GM12878 (cell line): ENCODE results near the gene CLEC18B. TPM values are rescaled to one million over a fixed set of nuclear protein-coding genes. Genes with fewer than 3 reads are reported as not detected.
"Not testable (repeated sequence)": the region's sequence is repeated elsewhere in the genome, so short reads cannot be mapped to it uniquely, and the experiment has no call there.

ENCODE experiments used
- ATAC-seq: fragments of 200-7000 bp; cut with Tn5 transposase; 3 replicates; pipeline ENCODE4 v1.9.1; 2020; ENCODE audit warnings: mild to moderate bottlenecking, moderate library complexity
- BruUV-seq: library from RNA; stranded (reverse); fragments of 400-500 nt; replicated peaks from 2 replicates; lab custom pipeline; 2021; lab: Mats Ljungman, UMichigan
- CTCF ChIA-PET: fragments of 300-600 bp; sonication (Branson Sonifier 250); formaldehyde crosslinking; extraction: SDS; loops from one replicate; lab custom pipeline; 2021; ENCODE audit warnings: inconsistent platforms; lab: Yijun Ruan, JAX
- POLR2A ChIA-PET: fragments of 350-600 bp; formaldehyde crosslinking; extraction: SDS; loops from one replicate; lab custom pipeline; 2021; ENCODE audit warnings: inconsistent platforms; lab: Charles Lee
- RAD21 ChIA-PET: fragments of 300-600 bp; sonication (Branson Sonifier 250); formaldehyde crosslinking; loops from one replicate; lab custom pipeline; 2023; ENCODE audit warnings: antibody characterized with exemption; ENCODE audit not compliant: unreplicated experiment; lab: Charles Lee
- SMC1A ChIA-PET: fragments of 300-600 bp; sonication (Branson Sonifier 250); formaldehyde crosslinking; loops from one replicate; lab custom pipeline; 2023; ENCODE audit not compliant: unreplicated experiment, uncharacterized antibody; lab: Charles Lee
- DNase-seq: peaks from one replicate; pipeline ENCODE4 v3.0.0-alpha.2; 2011; ENCODE audit warnings: low read depth, low spot score
- FAIRE-seq: peaks from 3 replicates; lab custom pipeline; 2011; peaks lifted over from hg19 to GRCh38; lab: Jason Lieb, UNC
- H2AFZ ChIP-seq: 2 replicates; pipeline ENCODE4 v1.6.0; 2011; ENCODE audit warnings: low read depth, low read length, control low read depth; ENCODE audit not compliant: control insufficient read depth
- H3K27ac ChIP-seq: 2 replicates; pipeline ENCODE4 v1.5.1; 2011; ENCODE audit warnings: control low read depth; ENCODE audit not compliant: control insufficient read depth, insufficient read depth
- H3K27me3 ChIP-seq, 2 experiments: replicated peaks in 1 of 2; 2 replicates each; pipeline versions ENCODE4 v1.6.0 to v1.6.1; 2011; ENCODE audit warnings: low read length in 1 of 2; ENCODE audit not compliant: control insufficient read depth in 2 of 2, insufficient read depth in 2 of 2
- H3K36me3 ChIP-seq, 2 experiments: 2 replicates each; pipeline ENCODE4 v1.5.1; 2011; ENCODE audit warnings: low read length in 1 of 2; ENCODE audit not compliant: control insufficient read depth in 2 of 2, insufficient read depth in 2 of 2
- H3K4me1 ChIP-seq: 2 replicates; pipeline ENCODE4 v1.6.1; 2011; ENCODE audit warnings: mild to moderate bottlenecking, low read length, moderate library complexity, mixed read lengths; ENCODE audit not compliant: control insufficient read depth, insufficient read depth
- H3K4me2 ChIP-seq: 2 replicates; pipeline ENCODE4 v1.6.0; 2011; ENCODE audit warnings: control low read depth; ENCODE audit not compliant: control insufficient read depth, insufficient read depth
- H3K4me3 ChIP-seq: fragments of 200-600 bp; sonication (generic); 2 replicates; pipeline ENCODE4 v1.5.1; 2016
- H3K79me2 ChIP-seq: 2 replicates; pipeline ENCODE4 v1.6.0; 2011; ENCODE audit warnings: low read length; ENCODE audit not compliant: control insufficient read depth, insufficient read depth
- H3K9ac ChIP-seq: 2 replicates; pipeline ENCODE4 v1.8.0; 2011; ENCODE audit warnings: low read length, control low read depth, mixed read lengths; ENCODE audit not compliant: control insufficient read depth, insufficient read depth
- H3K9me3 ChIP-seq: replicated peaks from 3 replicates; pipeline ENCODE4 v1.5.1; 2011; ENCODE audit warnings: mild to moderate bottlenecking, low read length; ENCODE audit not compliant: control insufficient read depth, insufficient read depth
- H4K20me1 ChIP-seq: 2 replicates; pipeline ENCODE4 v1.6.0; 2011; ENCODE audit not compliant: control insufficient read depth, insufficient read depth
- WGBS: methylation state at CpG from one replicate; pipeline ENCODE4 v1.1.6; 2016; ENCODE audit warnings: low lambda C conversion rate; ENCODE audit not compliant: insufficient replicate concordance, insufficient coverage; ENCODE audit errors: missing lambda C conversion rate; 5-methylcytosine and 5-hydroxymethylcytosine counted together
- in situ Hi-C: fragments of 300-500 bp; cut with MboI; formaldehyde crosslinking; loops from 9 replicates; pipeline ENCODE4 v1.14.3; 2018; ENCODE audit warnings: mixed read lengths
- intact Hi-C: fragments of 100-400 bp; cut with micrococcal nuclease; formaldehyde crosslinking; loops from one replicate; pipeline ENCODE4 v1.14.2; 2022; ENCODE audit not compliant: unreplicated experiment
- polyA plus RNA-seq, 11 experiments: library from polyadenylated mRNA; depleted of rRNA in 4 of 11; unstranded in 6 of 11; stranded (reverse) in 5 of 11; fragments of >200 nt; fragmentation: Nextera tagmentation in 4 of 11; fragmentation: Illumina TruSeq in 1 of 11; extraction: Ambion mirVana in 4 of 11; extraction: Trizol in 1 of 11; gene quantifications; 1 replicate in 1 of 11; 2 replicates in 10 of 11; pipeline versions ENCODE4 v1.2.1 to v1.2.3, GENCODE V29; 2011 to 2016; ENCODE audit warnings: inconsistent platforms in 2 of 11, missing spikeins in 2 of 11, low read depth in 1 of 11
- total RNA-seq, 4 experiments: library from RNA; depleted of rRNA in 3 of 4; stranded (reverse); fragments of >200 nt in 3 of 4; fragmentation: Illumina TruSeq in 1 of 4; extraction: Trizol in 1 of 4; gene quantifications; 2 replicates each; pipeline versions ENCODE4 v1.2.1 to v1.2.3, GENCODE V29; 2013 to 2021

Gene CLEC18B
- total and polyA plus RNA-seq, 10 of the 15 experiments (the other 5 are each of a cell fraction or from before 2014, with no cell fraction given): 0.03 to 0.32 (median 0.18) TPM; not detected in 6

GRCh38 chr16:74409185-74409981, 11.9 kb downstream of the CLEC18B start:
- H3K4me1 ChIP-seq, BruUV-seq, intact Hi-C loops, H3K27ac ChIP-seq, H3K4me2 ChIP-seq, H4K20me1 ChIP-seq, POLR2A ChIA-PET, FAIRE-seq, DNase-seq, CTCF ChIA-PET, H3K9me3 ChIP-seq, H3K9ac ChIP-seq, H3K79me2 ChIP-seq, in situ Hi-C loops, H3K4me3 ChIP-seq, RAD21 ChIA-PET, H3K36me3 ChIP-seq, SMC1A ChIA-PET, ATAC-seq, H2AFZ ChIP-seq, H3K27me3 ChIP-seq: not testable (repeated sequence)
- 53% methylated on average over 12 of the region's 15 CpGs for WGBS

GRCh38 chr16:74407362-74407705, 13.9 kb downstream of the CLEC18B start:
- intact Hi-C loops, H3K79me2 ChIP-seq, RAD21 ChIA-PET, in situ Hi-C loops, POLR2A ChIA-PET, BruUV-seq, H3K36me3 ChIP-seq, ATAC-seq, H4K20me1 ChIP-seq, H3K9me3 ChIP-seq, CTCF ChIA-PET, H3K27ac ChIP-seq, H2AFZ ChIP-seq, H3K4me2 ChIP-seq, FAIRE-seq, H3K27me3 ChIP-seq, H3K4me3 ChIP-seq, SMC1A ChIA-PET, DNase-seq, H3K4me1 ChIP-seq, H3K9ac ChIP-seq: not testable (repeated sequence)
- 68% methylated on average over 9 of the region's 23 CpGs for WGBS

GRCh38 chr16:74406600-74407361, 14.5 kb downstream of the CLEC18B start:
- in situ Hi-C loops, H4K20me1 ChIP-seq, DNase-seq, BruUV-seq, H3K27ac ChIP-seq, RAD21 ChIA-PET, FAIRE-seq, H2AFZ ChIP-seq, SMC1A ChIA-PET, H3K9me3 ChIP-seq, CTCF ChIA-PET, H3K79me2 ChIP-seq, H3K9ac ChIP-seq, POLR2A ChIA-PET, H3K4me1 ChIP-seq, H3K27me3 ChIP-seq, H3K4me3 ChIP-seq, H3K36me3 ChIP-seq, H3K4me2 ChIP-seq, intact Hi-C loops: not testable (repeated sequence)
- peak; percentile 66 for ATAC-seq
- 7% methylated on average over 9 of the region's 71 CpGs for WGBS
